ENCODE measurements around the gene MYO16. TPM values are rescaled to one million over a fixed set of nuclear protein-coding genes. Genes with fewer than 3 reads are reported as not detected.

The MYO16 gene
- total and polyA plus RNA-seq, 2 donors (not counting 1 experiment from before 2014, with no cell fraction given): under 0.01 to 0.01 TPM

GRCh38 chr13:109233293-109233692 lies 603.9 kb downstream of the MYO16 start:
- H3K9ac ChIP-seq (ENCODE audit: insufficient read depth, low read length): no peak overlapping the region
- H3K4me3 ChIP-seq (replicated peaks in 1 of 4; ENCODE audit: control extremely low read depth in 1 of 4, insufficient read depth in 1 of 4, low read depth in 3 of 4, low read length in 4 of 4): no peak overlapping the region
- TF ChIP-seq EZH2 (IDR thresholded peaks at IDR 0.05; ENCODE audit: low read length, missing control alignments) (no peak), CTCF (conservative IDR thresholded peaks at IDR 0.05 in 1 of 2, IDR thresholded peaks at IDR 0.05 in 1 of 2; ENCODE audit: low read depth in 1 of 2, low read length in 2 of 2) (no peak)
- no peaks in the 10 kb centered on the region for H3K9me3 ChIP-seq (ENCODE audit: control insufficient read depth, insufficient read depth, low read depth, low read length)
- H4K20me1 ChIP-seq (ENCODE audit: control insufficient read depth, extremely low read depth, insufficient read depth, low read length): no peaks in the 10 kb centered on the region
- no peak overlapping the region for H3K4me2 ChIP-seq (ENCODE audit: extremely low read depth, insufficient read depth, low read length)
- H3K36me3 ChIP-seq (ENCODE audit: control insufficient read depth, insufficient read depth, low read length): no peaks in the 10 kb centered on the region
- H2AFZ ChIP-seq (ENCODE audit: low read length): no peak overlapping the region
- no peak overlapping the region for H3K27ac ChIP-seq (ENCODE audit: insufficient read depth, low read length)
- H3K4me1 ChIP-seq (ENCODE audit: control insufficient read depth, extremely low read depth, insufficient read depth, low read length): no peaks in the 10 kb centered on the region
- DNase-seq (ENCODE audit: low read depth in 2 of 2): peak in 1 of 2 donors; percentile 39
- no peaks in the 10 kb centered on the region for H3K79me2 ChIP-seq (ENCODE audit: control insufficient read depth, insufficient read depth, low read length)
- no peaks in the 10 kb centered on the region for H3K27me3 ChIP-seq (ENCODE audit: control insufficient read depth, insufficient read depth, low read length)

- H3K9ac ChIP-seq (ENCODE audit: insufficient read depth, low read length): no peak overlapping the region
- no peak for TF ChIP-seq EZH2 (IDR thresholded peaks at IDR 0.05; ENCODE audit: low read length, missing control alignments)
- no peak for TF ChIP-seq CTCF (conservative IDR thresholded peaks at IDR 0.05 in 1 of 2, IDR thresholded peaks at IDR 0.05 in 1 of 2; ENCODE audit: low read depth in 1 of 2, low read length in 2 of 2)
- no peak overlapping the region for H3K27ac ChIP-seq (ENCODE audit: insufficient read depth, low read length)
Observed at GRCh38 chr13:109235901-109236300, 606.5 kb downstream of the MYO16 start.

GRCh38 chr13:109241160-109241559 lies 611.7 kb downstream of the MYO16 start:
- no peak overlapping the region for H3K27ac ChIP-seq (ENCODE audit: insufficient read depth, low read length)
- TF ChIP-seq CTCF (conservative IDR thresholded peaks at IDR 0.05 in 1 of 2, IDR thresholded peaks at IDR 0.05 in 1 of 2; ENCODE audit: low read depth in 1 of 2, low read length in 2 of 2) (no peak), EZH2 (IDR thresholded peaks at IDR 0.05; ENCODE audit: low read length, missing control alignments) (no peak)
- H2AFZ ChIP-seq (ENCODE audit: low read length): no peak overlapping the region
- peaks cover 6% of the 10 kb centered on the region for H3K4me1 ChIP-seq (ENCODE audit: control insufficient read depth, extremely low read depth, insufficient read depth, low read length)
- no peak overlapping the region for H3K4me3 ChIP-seq (replicated peaks in 1 of 4; ENCODE audit: control extremely low read depth in 1 of 4, insufficient read depth in 1 of 4, low read depth in 3 of 4, low read length in 4 of 4)
- no peak overlapping the region for H3K4me2 ChIP-seq (ENCODE audit: extremely low read depth, insufficient read depth, low read length)
- no peaks in the 10 kb centered on the region for H3K79me2 ChIP-seq (ENCODE audit: control insufficient read depth, insufficient read depth, low read length)
- H4K20me1 ChIP-seq (ENCODE audit: control insufficient read depth, extremely low read depth, insufficient read depth, low read length): no peaks in the 10 kb centered on the region
- no peak overlapping the region for H3K9ac ChIP-seq (ENCODE audit: insufficient read depth, low read length)
- H3K36me3 ChIP-seq (ENCODE audit: control insufficient read depth, insufficient read depth, low read length): no peaks in the 10 kb centered on the region
- DNase-seq (ENCODE audit: low read depth in 2 of 2): peak in 1 of 2 donors; percentile 57
- no peaks in the 10 kb centered on the region for H3K27me3 ChIP-seq (ENCODE audit: control insufficient read depth, insufficient read depth, low read length)
- H3K9me3 ChIP-seq (ENCODE audit: control insufficient read depth, insufficient read depth, low read depth, low read length): no peaks in the 10 kb centered on the region

More at GRCh38 chr13:109235901-109236300, 606.5 kb downstream of the MYO16 start:
- H3K4me2 ChIP-seq (ENCODE audit: extremely low read depth, insufficient read depth, low read length): no peak overlapping the region
- no peaks in the 10 kb centered on the region for H3K4me1 ChIP-seq (ENCODE audit: control insufficient read depth, extremely low read depth, insufficient read depth, low read length)
- no peaks in the 10 kb centered on the region for H4K20me1 ChIP-seq (ENCODE audit: control insufficient read depth, extremely low read depth, insufficient read depth, low read length)
- no peaks in the 10 kb centered on the region for H3K9me3 ChIP-seq (ENCODE audit: control insufficient read depth, insufficient read depth, low read depth, low read length)
- H3K27me3 ChIP-seq (ENCODE audit: control insufficient read depth, insufficient read depth, low read length): no peaks in the 10 kb centered on the region
- H2AFZ ChIP-seq (ENCODE audit: low read length): no peak overlapping the region
- H3K79me2 ChIP-seq (ENCODE audit: control insufficient read depth, insufficient read depth, low read length): no peaks in the 10 kb centered on the region
- no peaks in the 10 kb centered on the region for H3K36me3 ChIP-seq (ENCODE audit: control insufficient read depth, insufficient read depth, low read length)
- no peak for DNase-seq (ENCODE audit: low read depth in 2 of 2)
- H3K4me3 ChIP-seq (replicated peaks in 1 of 4; ENCODE audit: control extremely low read depth in 1 of 4, insufficient read depth in 1 of 4, low read depth in 3 of 4, low read length in 4 of 4): no peak overlapping the region
